Esophagus muscularis mucosa (tissue), 4 donors: ENCODE results near the gene RGSL1.

ENCODE experiments used
- CTCF ChIP-seq, 3 experiments: fragments of 200-600 bp in 2 of 3; fragments of 450-650 bp in 1 of 3; sonication (generic) in 2 of 3; IDR thresholded peaks; one replicate each; pipeline ENCODE4 v1.5.1; 2017 to 2019; ENCODE audit warnings: antibody characterized with exemption in 3 of 3, mild to moderate bottlenecking in 2 of 3, moderate library complexity in 1 of 3
- EP300 ChIP-seq: sonication (generic); formaldehyde crosslinking; IDR thresholded peaks from one replicate; pipeline ENCODE4 v1.6.1; 2017; ENCODE audit warnings: antibody characterized with exemption
- POLR2A ChIP-seq: fragments of 450-650 bp; IDR thresholded peaks from one replicate; pipeline ENCODE4 v1.6.1; 2017; ENCODE audit warnings: antibody characterized with exemption, moderate library complexity, mild to moderate bottlenecking, low read depth
- POLR2AphosphoS5 ChIP-seq, 2 donors: sonication (generic); formaldehyde crosslinking; IDR thresholded peaks; one replicate each; pipeline ENCODE4 v1.6.1; 2017; ENCODE audit warnings: antibody characterized with exemption in 2 of 2

- TF ChIP-seq EP300 (no peak), POLR2A (no peak), CTCF (IDR thresholded peaks at IDR 0.05) (no peak), POLR2AphosphoS5 (IDR thresholded peaks at IDR 0.05) (peak; percentile 62 to 86)
Measured at GRCh38 chr1:182588500-182589396, 138.8 kb downstream of the RGSL1 start, which contains the start of gene RNASEL.
